ENCODE measurements around the gene CEACAM8. TPM values are rescaled to one million over a fixed set of nuclear protein-coding genes. Genes with fewer than 3 reads are reported as not detected.
A peak's percentile ranks its signal among the peaks of the same experiment; 100 is the strongest.

CEACAM8 gene
- total RNA-seq, 1 experiment from 2014 or later = not detected

- intact Hi-C loops (cut with micrococcal nuclease; ENCODE audit: unreplicated experiment) = no loop called here
- CTCF ChIA-PET = interaction anchor here (1.2 to 1.3 kb wide), 2 partner anchors 10 to 161 kb away, joined by 3 to 4 read pairs; no protein-coding TSS in a partner anchor
- H3K27ac Mint-ChIP-seq (ENCODE audit: unreplicated experiment) = no peak overlapping the region
- H3K9me3 Mint-ChIP-seq (ENCODE audit: low read depth, unreplicated experiment) = no peaks in the 10 kb centered on the region
- no peak overlapping the region for H3K4me3 Mint-ChIP-seq (ENCODE audit: low read depth, unreplicated experiment)
- BruUV-seq (replicated peaks) = no TSS peak
- H3K4me1 Mint-ChIP-seq (ENCODE audit: low read depth, unreplicated experiment) = peaks cover 8% of the 10 kb centered on the region
- DNase-seq = peak; percentile 69
- peaks cover 100% of the 10 kb centered on the region for H3K27me3 Mint-ChIP-seq (ENCODE audit: unreplicated experiment)
- TF ChIP-seq CTCF (IDR thresholded peaks at IDR 0.05; ENCODE audit: unreplicated experiment) = no peak
- no peaks in the 10 kb centered on the region for H3K36me3 Mint-ChIP-seq (ENCODE audit: insufficient read depth, unreplicated experiment)
Observed at GRCh38 chr19:42601811-42602443, 7.2 kb upstream of the CEACAM8 start.

- peak; percentile 99 for TF ChIP-seq CTCF (IDR thresholded peaks at IDR 0.05; ENCODE audit: unreplicated experiment)
- Mint-ChIP-seq H3K9me3 (ENCODE audit: low read depth, unreplicated experiment) (no peaks in the 10 kb centered on the region), H3K4me1 (ENCODE audit: low read depth, unreplicated experiment) (no peaks in the 10 kb centered on the region), H3K4me3 (ENCODE audit: low read depth, unreplicated experiment) (no peak overlapping the region), H3K36me3 (ENCODE audit: insufficient read depth, unreplicated experiment) (no peaks in the 10 kb centered on the region), H3K27me3 (ENCODE audit: unreplicated experiment) (peaks cover 93% of the 10 kb centered on the region), H3K27ac (ENCODE audit: unreplicated experiment) (no peak overlapping the region)
- intact Hi-C loops (cut with micrococcal nuclease; ENCODE audit: unreplicated experiment) = loop anchor here (1.0 to 5.0 kb wide), 3 partner anchors 33 to 159 kb away; no protein-coding TSS in a partner anchor
- CTCF ChIA-PET = interaction anchor here (1.0 to 2.3 kb wide), 7 partner anchors 20 to 187 kb away, joined by 3 to 8 read pairs (median 5); no protein-coding TSS in a partner anchor
- BruUV-seq (replicated peaks) = no TSS peak
- peak; percentile 68 for DNase-seq
Observed at GRCh38 chr19:42596391-42597072, 1.8 kb upstream of the CEACAM8 start.

- TF ChIP-seq CTCF (IDR thresholded peaks at IDR 0.05; ENCODE audit: unreplicated experiment) = no peak
- DNase-seq = no peak
- CTCF ChIA-PET = interaction anchor here (0.5 to 2.3 kb wide), 5 partner anchors 14 to 157 kb away, joined by 3 to 8 read pairs (median 7); no protein-coding TSS in a partner anchor
- Mint-ChIP-seq H3K36me3 (ENCODE audit: insufficient read depth, unreplicated experiment) (no peaks in the 10 kb centered on the region), H3K4me1 (ENCODE audit: low read depth, unreplicated experiment) (no peaks in the 10 kb centered on the region), H3K4me3 (ENCODE audit: low read depth, unreplicated experiment) (no peak overlapping the region), H3K27me3 (ENCODE audit: unreplicated experiment) (peaks cover 93% of the 10 kb centered on the region), H3K9me3 (ENCODE audit: low read depth, unreplicated experiment) (no peaks in the 10 kb centered on the region), H3K27ac (ENCODE audit: unreplicated experiment) (no peak overlapping the region)
- intact Hi-C loops (cut with micrococcal nuclease; ENCODE audit: unreplicated experiment) = loop anchor here (1.0 to 5.0 kb wide), 3 partner anchors 32 to 158 kb away; no protein-coding TSS in a partner anchor
- BruUV-seq (replicated peaks) = no TSS peak
Observed at GRCh38 chr19:42595550-42596172, 937 bp upstream of the CEACAM8 start.

DNA sequence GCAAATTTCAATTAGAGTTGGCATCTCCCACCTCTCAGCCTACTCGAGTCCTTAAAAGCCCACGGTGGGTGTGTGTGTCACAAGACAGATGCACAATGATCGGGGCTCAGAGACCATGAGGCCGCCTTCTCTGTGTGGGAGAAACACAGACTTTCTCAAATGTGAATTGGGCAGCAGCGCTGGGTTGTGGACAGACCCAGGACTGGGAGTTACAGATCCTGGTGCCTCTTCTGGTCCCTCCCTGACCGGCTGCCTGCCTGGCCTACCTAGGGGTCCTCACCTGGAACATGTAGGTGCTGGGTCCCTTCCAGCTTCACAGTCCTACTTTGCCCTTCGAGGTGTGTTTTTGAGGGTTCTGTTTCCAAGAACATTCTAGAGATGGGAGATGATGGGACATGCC is 4.9 kb downstream of the CEACAM8 start:
- H3K27me3 Mint-ChIP-seq (ENCODE audit: unreplicated experiment) = peaks cover 93% of the 10 kb centered on the region
- intact Hi-C loops (cut with micrococcal nuclease; ENCODE audit: unreplicated experiment) = no loop called here
- no peak for TF ChIP-seq CTCF (IDR thresholded peaks at IDR 0.05; ENCODE audit: unreplicated experiment)
- no peaks in the 10 kb centered on the region for H3K9me3 Mint-ChIP-seq (ENCODE audit: low read depth, unreplicated experiment)
- H3K4me1 Mint-ChIP-seq (ENCODE audit: low read depth, unreplicated experiment) = no peaks in the 10 kb centered on the region
- no peaks in the 10 kb centered on the region for H3K36me3 Mint-ChIP-seq (ENCODE audit: insufficient read depth, unreplicated experiment)
- H3K4me3 Mint-ChIP-seq (ENCODE audit: low read depth, unreplicated experiment) = no peak overlapping the region
- CTCF ChIA-PET = no interaction called here
- BruUV-seq (replicated peaks) = no TSS peak
- DNase-seq = no peak
- H3K27ac Mint-ChIP-seq (ENCODE audit: unreplicated experiment) = no peak overlapping the region
